HepG2 (cell line): ENCODE results near the gene ADARB1. TPM values are rescaled to one million over a fixed set of nuclear protein-coding genes. Genes with fewer than 3 reads are reported as not detected.

ENCODE experiments used
- CSRNP2 ChIP-seq: sonication (generic); formaldehyde crosslinking; conservative IDR thresholded peaks from 2 replicates; pipeline ENCODE4 v1.8.0; 2022; ENCODE audit warnings: low read depth, missing genetic modification reagents
- RXRA ChIP-seq: sonication (generic); formaldehyde crosslinking; IDR thresholded peaks from 2 replicates; pipeline ENCODE4 v1.5.1; 2020; ENCODE audit warnings: missing genetic modification reagents
- SNAPC2 ChIP-seq: sonication (generic); formaldehyde crosslinking; IDR thresholded peaks from 2 replicates; pipeline ENCODE4 v1.8.1; 2022; ENCODE audit warnings: mild to moderate bottlenecking, missing genetic modification reagents
- ZNF281 ChIP-seq: sonication (generic); formaldehyde crosslinking; IDR thresholded peaks from 2 replicates; pipeline ENCODE4 v1.4.0; 2020; ENCODE audit warnings: missing genetic modification reagents, borderline replicate concordance
- ZNF780A ChIP-seq: sonication (generic); formaldehyde crosslinking; IDR thresholded peaks from 2 replicates; pipeline ENCODE4 v1.8.0; 2022; ENCODE audit warnings: mild to moderate bottlenecking, missing genetic modification reagents, moderate library complexity
- polyA plus RNA-seq, 8 experiments: library from polyadenylated mRNA; depleted of rRNA in 3 of 8; stranded (reverse) in 7 of 8; unstranded in 1 of 8; fragments of >200 nt; fragmentation: Illumina TruSeq in 4 of 8; extraction: Trizol in 4 of 8; gene quantifications; 2 replicates each; pipeline versions ENCODE4 v1.2.1 to v1.2.3, GENCODE V29; 2011 to 2016; ENCODE audit warnings: low read depth in 4 of 8, missing spikeins in 1 of 8, mixed read lengths in 1 of 8; ENCODE audit not compliant: insufficient read depth in 1 of 8
- total RNA-seq, 5 experiments: library from RNA; depleted of rRNA; stranded (reverse); fragments of >200 nt; fragmentation: Illumina TruSeq; extraction: Trizol; gene quantifications; 2 replicates each; pipeline ENCODE4 v1.2.3, GENCODE V29; 2016; ENCODE audit warnings: low read depth in 1 of 5
- TF ChIP-seq, protein P1 (sequence below): IDR thresholded peaks from 2 replicates; pipeline ENCODE4 v1.6.1; 2016; ENCODE audit warnings: control low read depth
- TF ChIP-seq, protein P2 (sequence below): sonication (generic); formaldehyde crosslinking; IDR thresholded peaks from 2 replicates; pipeline ENCODE4 v1.4.0; 2020; ENCODE audit warnings: missing genetic modification reagents, borderline replicate concordance
- TF ChIP-seq, protein P3 (sequence below): sonication (generic); formaldehyde crosslinking; IDR thresholded peaks from 2 replicates; pipeline ENCODE4 v1.5.1; 2020; ENCODE audit warnings: missing genetic modification reagents, mild to moderate bottlenecking, borderline replicate concordance

ADARB1 gene
- total and polyA plus RNA-seq, 2 of the 13 experiments (the other 11 are each of a cell fraction or from before 2014, with no cell fraction given): 6.6 to 10.0 TPM

DNA sequence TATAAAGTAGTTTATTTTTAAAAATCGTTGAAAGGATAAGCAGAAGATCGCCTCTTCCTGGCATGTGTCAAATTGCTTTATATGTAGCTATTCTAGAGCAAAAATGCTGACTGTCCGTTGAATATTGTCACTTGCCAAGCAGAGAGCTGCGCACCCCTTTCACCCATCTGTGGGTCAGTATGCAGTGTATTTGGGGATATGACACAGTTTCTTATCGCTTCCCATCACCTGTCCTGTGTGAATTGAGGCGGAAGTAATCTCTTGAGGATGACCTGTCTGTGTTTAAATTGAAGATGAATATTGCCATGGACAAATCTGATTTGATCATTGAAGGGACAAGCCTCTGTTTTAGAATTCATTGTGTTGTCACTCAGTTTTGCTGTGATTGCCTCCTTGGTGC, 161.1 kb downstream of the ADARB1 start (continued):
- no peak for TF ChIP-seq CSRNP2 (CRISPR knock-in tag)
- TF ChIP-seq ZNF780A (CRISPR knock-in tag): no peak
- TF ChIP-seq ZNF281: no peak
- TF ChIP-seq, protein P1, sequence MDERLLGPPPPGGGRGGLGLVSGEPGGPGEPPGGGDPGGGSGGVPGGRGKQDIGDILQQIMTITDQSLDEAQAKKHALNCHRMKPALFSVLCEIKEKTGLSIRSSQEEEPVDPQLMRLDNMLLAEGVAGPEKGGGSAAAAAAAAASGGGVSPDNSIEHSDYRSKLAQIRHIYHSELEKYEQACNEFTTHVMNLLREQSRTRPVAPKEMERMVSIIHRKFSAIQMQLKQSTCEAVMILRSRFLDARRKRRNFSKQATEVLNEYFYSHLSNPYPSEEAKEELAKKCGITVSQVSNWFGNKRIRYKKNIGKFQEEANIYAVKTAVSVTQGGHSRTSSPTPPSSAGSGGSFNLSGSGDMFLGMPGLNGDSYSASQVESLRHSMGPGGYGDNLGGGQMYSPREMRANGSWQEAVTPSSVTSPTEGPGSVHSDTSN (CRISPR knock-in tag): no peak
- no peak for TF ChIP-seq RXRA (CRISPR knock-in tag)
- no peak for TF ChIP-seq SNAPC2 (CRISPR knock-in tag)
- TF ChIP-seq, protein P2, sequence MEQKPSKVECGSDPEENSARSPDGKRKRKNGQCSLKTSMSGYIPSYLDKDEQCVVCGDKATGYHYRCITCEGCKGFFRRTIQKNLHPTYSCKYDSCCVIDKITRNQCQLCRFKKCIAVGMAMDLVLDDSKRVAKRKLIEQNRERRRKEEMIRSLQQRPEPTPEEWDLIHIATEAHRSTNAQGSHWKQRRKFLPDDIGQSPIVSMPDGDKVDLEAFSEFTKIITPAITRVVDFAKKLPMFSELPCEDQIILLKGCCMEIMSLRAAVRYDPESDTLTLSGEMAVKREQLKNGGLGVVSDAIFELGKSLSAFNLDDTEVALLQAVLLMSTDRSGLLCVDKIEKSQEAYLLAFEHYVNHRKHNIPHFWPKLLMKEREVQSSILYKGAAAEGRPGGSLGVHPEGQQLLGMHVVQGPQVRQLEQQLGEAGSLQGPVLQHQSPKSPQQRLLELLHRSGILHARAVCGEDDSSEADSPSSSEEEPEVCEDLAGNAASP (CRISPR knock-in tag): no peak
- TF ChIP-seq, protein P3, sequence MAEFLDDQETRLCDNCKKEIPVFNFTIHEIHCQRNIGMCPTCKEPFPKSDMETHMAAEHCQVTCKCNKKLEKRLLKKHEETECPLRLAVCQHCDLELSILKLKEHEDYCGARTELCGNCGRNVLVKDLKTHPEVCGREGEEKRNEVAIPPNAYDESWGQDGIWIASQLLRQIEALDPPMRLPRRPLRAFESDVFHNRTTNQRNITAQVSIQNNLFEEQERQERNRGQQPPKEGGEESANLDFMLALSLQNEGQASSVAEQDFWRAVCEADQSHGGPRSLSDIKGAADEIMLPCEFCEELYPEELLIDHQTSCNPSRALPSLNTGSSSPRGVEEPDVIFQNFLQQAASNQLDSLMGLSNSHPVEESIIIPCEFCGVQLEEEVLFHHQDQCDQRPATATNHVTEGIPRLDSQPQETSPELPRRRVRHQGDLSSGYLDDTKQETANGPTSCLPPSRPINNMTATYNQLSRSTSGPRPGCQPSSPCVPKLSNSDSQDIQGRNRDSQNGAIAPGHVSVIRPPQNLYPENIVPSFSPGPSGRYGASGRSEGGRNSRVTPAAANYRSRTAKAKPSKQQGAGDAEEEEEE (CRISPR knock-in tag): no peak
